OCI-LY3 (cell line): ENCODE data around the gene MAP3K12.

Experiments used
- EZH2phosphoT487 ChIP-seq: fragments of 200-600 bp; shearing (Covaris generic); IDR thresholded peaks from 2 replicates; pipeline ENCODE4 v1.6.1; 2018; ENCODE audit warnings: antibody characterized with exemption, mixed run types, low read depth
- TF ChIP-seq, protein P1 (sequence below): fragments of 200-600, 300-600 bp; sonication (generic); IDR thresholded peaks from 2 replicates; pipeline ENCODE4 v1.5.1; 2014; ENCODE audit warnings: antibody characterized with exemption, low read length, low read depth

GRCh38 chr12:53532021-53532420 is 32.8 kb upstream of the MAP3K12 start:
- TF ChIP-seq, protein P1, sequence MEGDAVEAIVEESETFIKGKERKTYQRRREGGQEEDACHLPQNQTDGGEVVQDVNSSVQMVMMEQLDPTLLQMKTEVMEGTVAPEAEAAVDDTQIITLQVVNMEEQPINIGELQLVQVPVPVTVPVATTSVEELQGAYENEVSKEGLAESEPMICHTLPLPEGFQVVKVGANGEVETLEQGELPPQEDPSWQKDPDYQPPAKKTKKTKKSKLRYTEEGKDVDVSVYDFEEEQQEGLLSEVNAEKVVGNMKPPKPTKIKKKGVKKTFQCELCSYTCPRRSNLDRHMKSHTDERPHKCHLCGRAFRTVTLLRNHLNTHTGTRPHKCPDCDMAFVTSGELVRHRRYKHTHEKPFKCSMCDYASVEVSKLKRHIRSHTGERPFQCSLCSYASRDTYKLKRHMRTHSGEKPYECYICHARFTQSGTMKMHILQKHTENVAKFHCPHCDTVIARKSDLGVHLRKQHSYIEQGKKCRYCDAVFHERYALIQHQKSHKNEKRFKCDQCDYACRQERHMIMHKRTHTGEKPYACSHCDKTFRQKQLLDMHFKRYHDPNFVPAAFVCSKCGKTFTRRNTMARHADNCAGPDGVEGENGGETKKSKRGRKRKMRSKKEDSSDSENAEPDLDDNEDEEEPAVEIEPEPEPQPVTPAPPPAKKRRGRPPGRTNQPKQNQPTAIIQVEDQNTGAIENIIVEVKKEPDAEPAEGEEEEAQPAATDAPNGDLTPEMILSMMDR, result no peak
- TF ChIP-seq EZH2phosphoT487, result no peak
